NT2/D1 (cell line): ENCODE data around the gene INSYN1.

Experiments
- DNase-seq: peaks from one replicate; pipeline ENCODE4 v3.0.0-alpha.2; 2011; ENCODE audit warnings: low read depth, low spot score
- H3K27me3 ChIP-seq: 2 replicates; pipeline ENCODE4 v1.6.0; 2011; ENCODE audit warnings: mild to moderate bottlenecking; ENCODE audit not compliant: insufficient read length, insufficient read depth
- H3K36me3 ChIP-seq: 2 replicates; pipeline ENCODE4 v1.6.1; 2011; ENCODE audit warnings: mild to moderate bottlenecking, low read length, mixed read lengths; ENCODE audit not compliant: insufficient read depth, insufficient read length
- H3K4me1 ChIP-seq: 2 replicates; pipeline ENCODE4 v1.5.1; 2011; ENCODE audit not compliant: insufficient read depth, insufficient read length
- H3K4me3 ChIP-seq: 2 replicates; pipeline ENCODE4 v1.5.1; 2011; ENCODE audit warnings: low read depth; ENCODE audit not compliant: insufficient read length
- H3K9ac ChIP-seq: 2 replicates; pipeline ENCODE4 v1.6.0; 2011; ENCODE audit warnings: low read depth; ENCODE audit not compliant: insufficient read length
- H3K9me3 ChIP-seq: 2 replicates; pipeline ENCODE4 v1.5.1; 2011; ENCODE audit warnings: mild to moderate bottlenecking, low read length; ENCODE audit not compliant: insufficient read depth
- SUZ12 ChIP-seq: IDR thresholded peaks from 2 replicates; pipeline ENCODE4 v1.6.1; 2011; ENCODE audit not compliant: insufficient read length, insufficient read depth; ENCODE audit errors: extremely low read depth
- YY1 ChIP-seq: IDR thresholded peaks from 2 replicates; pipeline ENCODE4 v1.6.1; 2011; ENCODE audit not compliant: insufficient read length, insufficient read depth
- ZNF274 ChIP-seq: IDR thresholded peaks from 2 replicates; pipeline ENCODE4 v1.6.1; 2011; ENCODE audit warnings: mild to moderate bottlenecking, low read depth, low read length

INSYN1 gene

GRCh38 chr15:73747847-73748590, 5.1 kb downstream of the INSYN1 start:
- no peak for DNase-seq
- Histone ChIP-seq H3K4me1 (peaks cover 36% of the 10 kb centered on the region), H3K9ac (no peak overlapping the region), H3K27me3 (no peaks in the 10 kb centered on the region), H3K9me3 (no peaks in the 10 kb centered on the region), H3K36me3 (peaks cover 23% of the 10 kb centered on the region), H3K4me3 (no peak overlapping the region)
- TF ChIP-seq YY1 = no peak
- TF ChIP-seq SUZ12 = no peak
- TF ChIP-seq ZNF274 = no peak

DNA sequence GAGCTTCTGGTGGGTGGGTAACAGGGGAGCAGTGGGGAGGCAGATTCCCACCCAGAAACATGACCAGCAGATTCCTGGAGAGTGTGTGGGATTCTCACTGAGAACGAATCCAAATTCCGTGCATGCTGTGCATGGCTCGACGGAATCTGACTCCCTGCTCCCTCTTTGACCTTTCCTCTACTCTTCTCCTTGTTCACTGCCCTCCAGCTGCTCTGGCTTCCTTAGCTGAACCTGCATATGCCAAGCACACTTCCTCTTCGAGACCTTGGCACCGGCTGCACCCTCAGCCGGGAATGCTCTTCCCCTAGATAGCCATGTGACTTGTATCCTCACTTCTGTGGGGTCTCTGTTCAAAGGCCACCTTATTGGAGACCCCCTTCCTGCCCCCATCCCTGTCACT, 6.3 kb downstream of the INSYN1 start:
- Histone ChIP-seq H3K27me3 (no peaks in the 10 kb centered on the region), H3K9ac (no peak overlapping the region), H3K4me1 (peaks cover 44% of the 10 kb centered on the region), H3K4me3 (no peak overlapping the region), H3K9me3 (no peaks in the 10 kb centered on the region), H3K36me3 (peaks cover 23% of the 10 kb centered on the region)
- no peak for DNase-seq
- TF ChIP-seq ZNF274 = no peak
- no peak for TF ChIP-seq YY1
- TF ChIP-seq SUZ12 = no peak

- Histone ChIP-seq H3K4me1 (peaks cover 42% of the 10 kb centered on the region), H3K9ac (no peak overlapping the region), H3K9me3 (no peaks in the 10 kb centered on the region), H3K4me3 (no peak overlapping the region), H3K36me3 (peaks cover 23% of the 10 kb centered on the region), H3K27me3 (no peaks in the 10 kb centered on the region)
- TF ChIP-seq SUZ12 (no peak), YY1 (no peak), ZNF274 (no peak)
- DNase-seq = no peak
Measured at GRCh38 chr15:73746261-73746660, 6.9 kb downstream of the INSYN1 start.

DNA sequence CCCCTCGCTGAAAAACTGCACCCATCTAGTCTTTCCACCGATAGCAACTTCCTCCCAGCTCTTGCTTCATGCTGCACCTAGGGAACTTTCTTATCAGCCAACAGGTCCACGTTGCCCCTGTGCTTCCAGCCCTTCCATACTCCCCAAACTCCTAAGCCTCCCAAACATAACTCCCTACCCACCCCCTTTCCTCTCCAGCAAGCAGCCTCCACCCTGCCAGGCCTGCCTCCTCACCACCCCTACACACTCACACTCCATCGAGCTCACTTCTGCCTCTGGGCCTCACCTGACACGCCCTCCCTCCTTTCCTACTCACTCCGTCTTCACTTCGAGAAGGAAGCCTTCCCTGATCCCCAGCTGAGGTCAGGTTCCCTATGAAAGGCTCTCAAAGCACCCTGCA, 8.1 kb downstream of the INSYN1 start:
- H3K27me3 ChIP-seq = no peaks in the 10 kb centered on the region
- no peaks in the 10 kb centered on the region for H3K9me3 ChIP-seq
- H3K4me3 ChIP-seq = no peak overlapping the region
- DNase-seq = no peak
- H3K9ac ChIP-seq = no peak overlapping the region
- H3K36me3 ChIP-seq = peaks cover 24% of the 10 kb centered on the region
- H3K4me1 ChIP-seq = peaks cover 47% of the 10 kb centered on the region
- no peak for TF ChIP-seq YY1
- no peak for TF ChIP-seq ZNF274
- no peak for TF ChIP-seq SUZ12

- TF ChIP-seq ZNF274 = no peak
- TF ChIP-seq YY1 = no peak
- TF ChIP-seq SUZ12 = no peak
- no peak overlapping the region for H3K9ac ChIP-seq
- H3K27me3 ChIP-seq = no peaks in the 10 kb centered on the region
- peaks cover 45% of the 10 kb centered on the region for H3K4me1 ChIP-seq
- no peak overlapping the region for H3K4me3 ChIP-seq
- DNase-seq = no peak
- H3K9me3 ChIP-seq = no peaks in the 10 kb centered on the region
- peaks cover 24% of the 10 kb centered on the region for H3K36me3 ChIP-seq
Measured at GRCh38 chr15:73744293-73744692, 8.9 kb downstream of the INSYN1 start.

DNA sequence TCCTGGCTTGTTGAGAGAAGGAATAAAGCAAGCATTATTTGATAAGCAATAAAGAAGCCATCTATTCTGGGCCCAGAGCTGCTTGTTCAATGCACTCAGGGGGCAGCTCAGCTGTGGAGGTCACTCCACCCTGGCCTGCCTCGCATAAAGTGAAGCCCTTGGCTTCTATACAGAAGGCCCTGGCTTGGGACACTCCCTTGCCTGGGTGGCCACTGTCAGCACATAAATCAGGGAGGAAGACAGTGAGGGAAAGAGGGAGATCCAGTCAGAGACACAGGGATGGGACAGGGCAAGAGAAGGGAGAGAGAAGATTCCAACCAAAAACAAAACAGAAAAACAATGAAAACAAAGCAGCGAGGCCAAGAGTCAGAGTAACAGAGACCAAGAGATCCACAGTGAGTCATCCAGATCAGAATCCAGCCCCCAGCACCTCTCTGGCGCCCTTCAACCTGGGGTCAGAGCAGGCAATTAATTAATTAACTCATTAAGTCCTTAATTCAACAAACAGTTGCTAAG, 11.8 kb downstream of the INSYN1 start:
- Histone ChIP-seq H3K36me3 (peaks cover 19% of the 10 kb centered on the region), H3K27me3 (no peaks in the 10 kb centered on the region), H3K9ac (no peak overlapping the region), H3K4me3 (no peak overlapping the region), H3K4me1 (peaks cover 29% of the 10 kb centered on the region), H3K9me3 (no peaks in the 10 kb centered on the region)
- TF ChIP-seq YY1 (no peak), SUZ12 (no peak), ZNF274 (no peak)
- DNase-seq = no peak

DNA sequence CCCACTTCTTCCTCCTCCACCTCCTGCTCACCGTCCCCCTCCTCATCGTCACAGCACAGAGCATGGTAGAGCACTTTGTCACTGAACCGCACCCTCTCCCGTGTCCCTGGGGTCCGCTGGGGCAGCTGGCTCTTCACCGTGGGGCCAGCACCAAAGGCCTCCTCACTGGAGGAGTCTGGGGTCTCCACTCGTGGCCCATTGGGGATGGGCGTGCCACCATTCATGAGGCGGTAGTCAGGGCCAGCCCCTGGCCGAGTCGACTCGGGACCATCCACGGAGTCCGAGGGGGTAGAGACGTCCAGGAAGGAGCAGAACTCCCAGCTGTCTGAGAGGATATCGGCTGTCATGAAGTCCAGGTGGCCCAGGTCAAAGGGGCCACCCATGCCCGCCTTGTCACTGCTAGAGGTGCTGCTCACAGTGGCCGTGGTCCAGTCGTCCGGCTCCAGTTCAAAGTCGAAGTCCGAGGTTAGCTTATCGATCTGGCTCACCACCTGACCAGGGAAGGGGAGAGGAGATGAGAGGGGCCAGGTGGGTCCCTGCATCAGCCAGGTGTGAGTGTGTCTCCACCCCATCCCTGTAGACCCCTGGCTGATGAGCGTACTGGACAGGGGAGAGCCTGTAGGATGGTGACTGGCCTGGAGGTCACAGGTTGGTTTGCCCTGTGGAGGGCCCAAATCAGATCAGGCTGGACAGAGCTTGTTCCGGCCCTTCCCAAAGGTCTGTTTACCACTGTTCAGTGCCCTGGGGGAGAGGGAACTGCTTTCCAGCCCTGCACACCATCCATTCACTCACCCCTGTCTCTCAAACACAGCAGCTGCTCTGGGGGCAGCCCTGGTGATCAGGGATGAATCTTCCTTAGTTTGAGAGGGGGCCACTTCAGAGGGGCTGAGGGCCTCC, 12.8 kb downstream of the INSYN1 start:
- peaks cover 19% of the 10 kb centered on the region for H3K36me3 ChIP-seq
- no peak overlapping the region for H3K9ac ChIP-seq
- H3K4me3 ChIP-seq = no peak overlapping the region
- no peak for TF ChIP-seq YY1
- TF ChIP-seq SUZ12 = no peak
- no peak for TF ChIP-seq ZNF274
- no peaks in the 10 kb centered on the region for H3K9me3 ChIP-seq
- no peak for DNase-seq
- H3K4me1 ChIP-seq = peaks cover 28% of the 10 kb centered on the region
- H3K27me3 ChIP-seq = no peaks in the 10 kb centered on the region
